Sigmoid colon (tissue), 7 donors: ENCODE measurements around the gene ADISSP. TPM values are rescaled to one million over a fixed set of nuclear protein-coding genes. Genes with fewer than 3 reads are reported as not detected.

Experiments used
- DNase-seq: peaks from one replicate; pipeline ENCODE4 v3.0.0-alpha.2; 2019
- H3K27ac ChIP-seq, 4 donors: fragments of 200-600 bp; sonication (generic); one replicate each; pipeline ENCODE4 v1.5.1; 2016 to 2019; ENCODE audit warnings: mild to moderate bottlenecking in 1 of 4
- H3K27me3 ChIP-seq, 3 donors: fragments of 200-600 bp; sonication (generic); one replicate each; pipeline ENCODE4 v1.5.1; 2019; ENCODE audit warnings: mild to moderate bottlenecking in 1 of 3
- H3K36me3 ChIP-seq, 4 donors: fragments of 200-600 bp; sonication (generic); one replicate each; pipeline ENCODE4 v1.5.1; 2016 to 2019
- H3K4me1 ChIP-seq, 4 donors: fragments of 200-600 bp; sonication (generic); one replicate each; pipeline ENCODE4 v1.5.1; 2017 to 2019
- H3K4me3 ChIP-seq, 4 donors: fragments of 200-600 bp; sonication (generic); one replicate each; pipeline ENCODE4 v1.5.1; 2017 to 2019; ENCODE audit warnings: mild to moderate bottlenecking in 2 of 4, moderate library complexity in 1 of 4
- H3K9me3 ChIP-seq, 4 donors: fragments of 200-600 bp in 3 of 4; sonication (generic) in 3 of 4; one replicate each; pipeline versions ENCODE4 v1.5.1 to v1.6.1; 2013 to 2019
- EP300 ChIP-seq, 4 donors: sonication (generic); formaldehyde crosslinking; IDR thresholded peaks; one replicate each; pipeline ENCODE4 v1.6.1; 2017; ENCODE audit warnings: antibody characterized with exemption in 4 of 4
- POLR2A ChIP-seq, 2 donors: fragments of 450-650 bp; IDR thresholded peaks; one replicate each; pipeline ENCODE4 v1.6.1; 2016; ENCODE audit warnings: antibody characterized with exemption in 2 of 2, mild to moderate bottlenecking in 2 of 2, moderate library complexity in 2 of 2
- POLR2AphosphoS5 ChIP-seq, 4 donors: sonication (generic); formaldehyde crosslinking; IDR thresholded peaks; one replicate each; pipeline ENCODE4 v1.6.1; 2017; ENCODE audit warnings: antibody characterized with exemption in 4 of 4
- WGBS, 2 donors: extraction: QIAGEN DNeasy Blood & Tissue Kit; methylation state at CpG; one replicate each; pipeline ENCODE4 v1.1.7; 2013; 5-methylcytosine and 5-hydroxymethylcytosine counted together
- intact Hi-C: fragments of 100-400 bp; cut with DNase I; formaldehyde crosslinking; loops from one replicate; pipeline ENCODE4 v1.15.1; 2023
- polyA plus RNA-seq, 3 donors: library from polyadenylated mRNA; stranded (reverse); fragments of 200-250 nt; gene quantifications; one replicate each; pipeline ENCODE4 v1.2.3, GENCODE V29; 2013
- total RNA-seq, 4 donors: library from RNA; depleted of rRNA; stranded (reverse); fragments of >200 nt; gene quantifications; one replicate each; pipeline ENCODE4 v1.1.0, GENCODE V29; 2016
- TF ChIP-seq, protein P1 (sequence below), 4 experiments: fragments of 450-650 bp in 3 of 4; fragments of 200-600 bp in 1 of 4; IDR thresholded peaks; one replicate each; pipeline ENCODE4 v1.5.1; 2016 to 2019; ENCODE audit warnings: antibody characterized with exemption in 4 of 4, mild to moderate bottlenecking in 3 of 4, moderate library complexity in 2 of 4
- donor health status: healthy with polysubstance abuse.
- donor health status: Bipolar disorder and iron deficiency.
- donor health status: healthy.

ADISSP gene
- total and polyA plus RNA-seq, 7 donors, result 15.7 to 116 (median 53.2) TPM

DNA sequence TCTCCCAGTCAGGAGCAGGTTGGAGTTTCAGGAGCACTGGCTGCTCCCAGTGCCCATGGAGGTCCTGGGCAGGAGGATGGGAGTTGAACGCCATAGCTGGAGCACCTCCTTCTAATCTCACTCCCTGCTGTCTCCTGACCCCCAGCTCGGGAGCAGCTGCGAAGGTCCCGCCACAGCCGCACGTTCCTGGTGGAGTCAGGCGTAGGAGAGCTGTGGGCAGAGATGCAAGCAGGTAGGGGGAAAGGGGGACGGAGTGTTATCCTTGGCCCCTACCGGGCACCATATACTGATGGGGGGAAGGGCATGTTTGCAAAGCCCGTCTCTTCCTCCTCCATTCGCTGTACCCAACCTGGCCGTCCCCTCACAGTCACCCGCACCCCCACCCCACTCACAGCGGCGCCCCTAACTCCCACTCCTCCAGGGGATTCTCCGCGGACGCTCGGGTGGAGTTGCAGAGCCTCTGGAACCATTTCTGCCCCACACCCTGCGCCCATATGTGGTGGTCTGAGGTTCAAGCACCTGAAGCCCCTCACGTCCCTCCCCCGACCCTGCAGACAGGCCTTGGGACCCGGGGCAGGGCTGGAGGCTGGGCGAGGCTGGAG, 18.4 kb downstream of the ADISSP start:
- WGBS, 2 donors, result 56 to 79% methylated on average over 24 of the region's 24 CpGs
- Histone ChIP-seq H3K9me3 (no peaks in the 10 kb centered on the region), H3K36me3 (peaks cover 0 to 29% (median 5%) of the 10 kb centered on the region in 4 donors), H3K27me3 (peaks cover 0 to 26% (median 9%) of the 10 kb centered on the region in 3 donors), H3K4me1 (peaks cover 0 to 29% (median 8%) of the 10 kb centered on the region in 4 donors), H3K4me3 (no peak overlapping the region), H3K27ac (no peak overlapping the region)
- intact Hi-C loops, result no loop called here
- TF ChIP-seq, protein P1, sequence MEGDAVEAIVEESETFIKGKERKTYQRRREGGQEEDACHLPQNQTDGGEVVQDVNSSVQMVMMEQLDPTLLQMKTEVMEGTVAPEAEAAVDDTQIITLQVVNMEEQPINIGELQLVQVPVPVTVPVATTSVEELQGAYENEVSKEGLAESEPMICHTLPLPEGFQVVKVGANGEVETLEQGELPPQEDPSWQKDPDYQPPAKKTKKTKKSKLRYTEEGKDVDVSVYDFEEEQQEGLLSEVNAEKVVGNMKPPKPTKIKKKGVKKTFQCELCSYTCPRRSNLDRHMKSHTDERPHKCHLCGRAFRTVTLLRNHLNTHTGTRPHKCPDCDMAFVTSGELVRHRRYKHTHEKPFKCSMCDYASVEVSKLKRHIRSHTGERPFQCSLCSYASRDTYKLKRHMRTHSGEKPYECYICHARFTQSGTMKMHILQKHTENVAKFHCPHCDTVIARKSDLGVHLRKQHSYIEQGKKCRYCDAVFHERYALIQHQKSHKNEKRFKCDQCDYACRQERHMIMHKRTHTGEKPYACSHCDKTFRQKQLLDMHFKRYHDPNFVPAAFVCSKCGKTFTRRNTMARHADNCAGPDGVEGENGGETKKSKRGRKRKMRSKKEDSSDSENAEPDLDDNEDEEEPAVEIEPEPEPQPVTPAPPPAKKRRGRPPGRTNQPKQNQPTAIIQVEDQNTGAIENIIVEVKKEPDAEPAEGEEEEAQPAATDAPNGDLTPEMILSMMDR (IDR thresholded peaks at IDR 0.05), result no peak
- TF ChIP-seq EP300 (IDR thresholded peaks at IDR 0.05) (no peak), POLR2AphosphoS5 (IDR thresholded peaks at IDR 0.05) (no peak), POLR2A (IDR thresholded peaks at IDR 0.05) (no peak)
- peak; percentile 68 for DNase-seq

DNA sequence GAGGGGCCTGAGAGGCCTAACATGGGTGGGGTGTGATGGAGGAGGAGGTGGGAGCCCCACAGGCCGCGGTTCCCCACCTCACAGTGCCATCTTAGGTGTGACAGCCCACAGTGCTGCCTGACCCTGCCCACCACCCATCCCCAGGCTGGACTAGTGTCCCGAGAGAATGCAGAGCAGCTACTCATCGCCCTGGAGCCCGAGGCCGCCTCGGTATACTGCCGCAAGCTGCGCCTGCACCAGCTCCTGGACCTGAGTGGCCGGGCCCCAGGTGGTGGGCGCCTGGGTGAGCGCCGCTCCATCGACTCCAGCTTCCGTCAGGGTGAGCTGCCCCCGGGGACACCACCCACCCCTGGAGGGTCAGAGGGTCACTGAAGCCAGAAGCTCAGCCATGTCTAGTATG, 19.5 kb downstream of the ADISSP start:
- Histone ChIP-seq H3K9me3 (no peaks in the 10 kb centered on the region), H3K27ac (no peak overlapping the region), H3K4me3 (no peak overlapping the region), H3K36me3 (peaks cover 0 to 23% (median 4%) of the 10 kb centered on the region in 4 donors), H3K27me3 (peaks cover 0 to 26% (median 9%) of the 10 kb centered on the region in 3 donors), H3K4me1 (peaks cover 0 to 29% (median 8%) of the 10 kb centered on the region in 4 donors)
- WGBS, 2 donors, result 89 to 93% methylated on average over 16 of the region's 16 CpGs
- intact Hi-C loops, result no loop called here
- no peak for TF ChIP-seq POLR2AphosphoS5 (IDR thresholded peaks at IDR 0.05)
- TF ChIP-seq, protein P1 (IDR thresholded peaks at IDR 0.05), result no peak
- TF ChIP-seq POLR2A (IDR thresholded peaks at IDR 0.05), result no peak
- TF ChIP-seq EP300 (IDR thresholded peaks at IDR 0.05), result no peak
- DNase-seq, result peak; percentile 67

DNA sequence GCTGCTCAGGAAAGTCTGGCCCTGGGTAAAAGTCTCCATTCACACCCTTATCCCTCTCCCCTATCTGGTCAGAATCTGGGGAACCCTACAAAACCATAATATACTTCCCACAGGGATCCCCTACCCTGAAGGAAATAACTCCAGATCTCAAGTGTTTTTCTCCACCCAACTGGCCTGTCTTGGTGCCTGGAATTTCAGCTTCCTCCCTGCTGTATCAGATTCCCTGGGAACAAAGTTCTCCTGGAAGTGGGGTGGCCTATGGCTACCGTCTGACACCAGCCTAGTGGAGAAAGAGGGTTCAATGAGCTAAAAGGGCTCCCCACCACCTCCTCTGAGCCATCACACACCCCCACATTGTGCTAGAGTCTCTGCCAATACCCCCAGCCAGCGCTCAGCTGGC, 20.1 kb downstream of the ADISSP start:
- no peak overlapping the region for H3K4me3 ChIP-seq
- intact Hi-C loops, result no loop called here
- TF ChIP-seq, protein P1 (IDR thresholded peaks at IDR 0.05), result no peak
- TF ChIP-seq EP300 (IDR thresholded peaks at IDR 0.05) (no peak), POLR2AphosphoS5 (IDR thresholded peaks at IDR 0.05) (no peak), POLR2A (IDR thresholded peaks at IDR 0.05) (no peak)
- H3K27me3 ChIP-seq, result peaks cover 0 to 26% (median 9%) of the 10 kb centered on the region in 3 donors
- H3K4me1 ChIP-seq, result peaks cover 0 to 25% (median 7%) of the 10 kb centered on the region in 4 donors
- no peak for DNase-seq
- 68 to 83% methylated on average over 2 of the region's 2 CpGs for WGBS, 2 donors
- H3K27ac ChIP-seq, result no peak overlapping the region
- H3K36me3 ChIP-seq, result peaks cover 0 to 20% (median 4%) of the 10 kb centered on the region in 4 donors
- no peaks in the 10 kb centered on the region for H3K9me3 ChIP-seq

- Histone ChIP-seq H3K27me3 (peaks cover 0 to 26% (median 9%) of the 10 kb centered on the region in 3 donors), H3K9me3 (no peaks in the 10 kb centered on the region), H3K4me1 (peaks cover 0 to 17% (median 4%) of the 10 kb centered on the region in 4 donors), H3K27ac (no peak overlapping the region), H3K4me3 (no peak overlapping the region), H3K36me3 (peaks cover 0 to 4% (median 2%) of the 10 kb centered on the region in 4 donors)
- TF ChIP-seq, protein P1 (IDR thresholded peaks at IDR 0.05), result no peak
- 68 to 80% methylated on average over 11 of the region's 11 CpGs for WGBS, 2 donors
- DNase-seq, result no peak
- intact Hi-C loops, result no loop called here
Measured at GRCh38 chr20:3745686-3746173, 21.8 kb downstream of the ADISSP start.
